NCI-H1436 (cell line): ENCODE results near the gene HCAR1.
"Not testable (repeated sequence)": the region's sequence is repeated elsewhere in the genome, so short reads cannot be mapped to it uniquely, and the experiment has no call there.

Experiments
- DNase-seq: peaks from one replicate; lab custom pipeline; 2025; lab: John Stamatoyannopoulos, UW

Gene HCAR1

DNA sequence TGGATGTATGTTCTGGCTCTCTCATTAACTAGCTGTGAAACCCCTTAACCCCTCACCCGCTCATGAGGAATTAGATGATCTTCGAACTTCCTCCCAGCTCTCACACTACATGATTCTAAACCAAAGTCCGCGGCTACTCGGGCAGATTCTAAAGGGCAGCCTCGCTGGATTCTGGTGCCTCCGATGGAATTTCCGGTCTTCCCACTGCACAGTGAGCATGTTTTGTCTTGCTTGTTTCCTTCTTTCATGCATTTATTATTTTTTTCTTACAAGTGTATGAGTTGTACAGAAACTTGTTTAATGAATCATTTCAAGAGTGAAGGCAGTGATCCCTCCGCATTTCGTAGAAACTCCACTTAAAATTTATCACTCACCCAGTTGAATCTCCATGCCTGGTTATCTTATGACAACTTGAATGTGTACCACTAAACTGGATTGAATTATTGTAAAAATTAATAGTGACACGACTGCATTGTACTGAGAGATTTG is 9.5 kb downstream of the HCAR1 start:
- DNase-seq, result no peak

DNA sequence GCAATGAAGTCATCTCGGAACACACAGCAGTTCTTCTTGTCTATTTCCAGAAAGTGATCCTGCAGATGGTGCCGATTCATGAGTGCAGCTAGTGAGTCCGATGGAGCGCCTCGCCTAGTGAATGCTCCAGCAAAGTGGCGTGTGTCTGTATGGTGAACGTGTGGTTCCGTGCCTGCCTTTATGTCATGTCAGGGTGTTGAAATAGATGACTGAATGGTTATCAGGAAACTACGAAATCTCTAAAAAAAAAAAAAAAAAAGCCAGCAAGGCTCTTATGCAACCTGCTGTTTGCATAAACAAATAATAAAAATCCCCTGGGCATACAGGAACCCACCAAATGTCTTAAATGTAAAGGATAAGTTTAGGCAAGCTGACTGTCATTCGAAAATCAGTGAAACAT is 14.0 kb downstream of the HCAR1 start, which contains the start of gene HCAR3:
Gene HCAR3 (minus strand): TSS at position 154 of the 400 bp plus-strand sequence. CDS start 74 bp downstream, at position 80.
- not testable (repeated sequence) for DNase-seq

GRCh38 chr12:122715211-122715610 is 15.4 kb downstream of the HCAR1 start:
- DNase-seq, result not testable (repeated sequence)

DNA sequence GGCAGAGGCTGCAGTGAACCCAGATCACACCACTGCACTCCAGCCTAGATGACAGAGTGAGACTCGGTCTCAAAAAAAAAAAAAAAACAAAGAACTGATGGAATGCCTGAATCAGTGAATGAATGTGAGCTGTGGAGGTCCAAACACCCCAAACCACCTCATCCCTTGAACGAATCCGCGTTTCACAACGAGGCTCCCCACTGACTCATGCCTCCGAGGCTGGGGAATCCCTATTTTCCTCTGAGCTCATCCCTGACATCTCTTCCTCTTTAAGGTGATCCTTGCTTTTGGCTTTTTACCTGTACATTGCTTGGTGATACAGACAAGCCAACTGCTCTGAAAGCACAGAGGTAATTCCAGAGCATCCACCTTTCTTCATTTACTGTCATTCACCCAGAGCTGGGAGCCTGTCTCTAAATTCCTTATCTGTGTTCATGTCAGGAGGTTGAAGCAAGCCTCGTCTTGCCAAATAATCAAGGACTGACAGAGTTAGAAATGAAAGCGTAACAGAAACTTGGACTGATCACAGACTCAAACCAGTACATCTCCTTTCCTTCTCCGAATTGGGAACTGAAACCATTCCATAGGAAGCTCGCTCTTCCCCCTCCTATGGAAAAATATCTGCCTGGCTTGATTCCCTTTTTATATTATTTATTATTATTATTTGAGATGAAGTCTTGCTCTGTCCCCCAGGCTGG is 17.0 kb downstream of the HCAR1 start:
- not testable (repeated sequence) for DNase-seq

GRCh38 chr12:122711266-122711665 is 19.4 kb downstream of the HCAR1 start:
- not testable (repeated sequence) for DNase-seq

DNA sequence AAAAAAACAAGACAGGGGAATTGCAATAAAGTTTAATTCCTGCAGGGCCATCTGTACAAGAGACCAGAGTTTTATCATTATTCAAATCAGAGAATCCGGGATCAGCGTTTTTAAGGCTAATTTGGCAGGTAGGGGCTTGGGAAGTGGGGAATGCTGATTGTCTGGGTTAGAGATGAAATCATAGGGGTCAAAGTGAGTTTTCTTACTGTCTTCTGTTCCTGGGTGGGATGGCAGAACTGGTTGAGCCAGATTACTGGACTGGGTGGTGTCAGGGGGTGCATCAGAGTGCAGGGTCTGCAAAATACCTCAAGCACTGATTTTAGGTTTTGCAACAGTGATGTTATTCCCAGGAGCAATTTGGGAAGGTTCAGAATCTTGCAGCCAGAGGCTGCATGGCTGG is 20.3 kb downstream of the HCAR1 start:
- not testable (repeated sequence) for DNase-seq

- DNase-seq, result not testable (repeated sequence)
Measured at GRCh38 chr12:122709287-122709686, 21.4 kb downstream of the HCAR1 start.

GRCh38 chr12:122703841-122704240 is 26.8 kb downstream of the HCAR1 start:
- not testable (repeated sequence) for DNase-seq

DNA sequence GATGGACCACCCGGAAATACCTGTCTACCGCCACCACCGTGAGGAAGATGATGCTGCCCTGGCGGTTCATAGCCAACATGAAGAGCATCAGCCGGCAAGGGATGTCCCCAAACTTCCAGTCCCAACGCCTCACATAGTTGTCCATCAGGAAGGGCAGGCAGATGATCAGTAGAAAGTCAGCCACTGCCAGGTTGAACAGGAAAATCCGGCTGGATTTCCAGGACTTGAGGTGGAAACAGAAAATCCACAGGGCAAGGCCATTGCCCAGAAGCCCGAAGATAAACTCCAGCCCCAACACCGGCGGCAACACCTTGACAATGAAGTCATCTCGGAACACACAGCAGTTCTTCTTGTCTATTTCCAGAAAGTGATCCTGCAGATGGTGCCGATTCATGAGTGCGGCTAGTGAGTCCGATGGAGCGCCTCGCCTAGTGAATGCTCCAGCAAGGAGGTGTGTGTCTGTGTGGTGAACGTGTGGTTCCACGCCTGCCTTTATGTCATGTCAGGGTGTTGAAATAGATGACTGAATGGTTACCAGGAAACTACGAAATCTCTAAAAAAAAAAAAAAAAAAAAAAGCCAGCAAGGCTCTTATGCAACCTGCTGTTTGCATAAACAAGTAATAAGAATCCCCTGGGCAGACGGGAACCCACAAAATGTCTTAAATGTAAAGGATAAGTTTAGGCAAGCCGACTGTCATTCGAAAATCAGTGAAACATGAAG is 27.6 kb downstream of the HCAR1 start, which contains the start of gene HCAR2:
Gene HCAR2 (minus strand): TSS at position 468 of the 722 bp plus-strand sequence. CDS start 74 bp downstream, at position 394.
- not testable (repeated sequence) for DNase-seq

DNA sequence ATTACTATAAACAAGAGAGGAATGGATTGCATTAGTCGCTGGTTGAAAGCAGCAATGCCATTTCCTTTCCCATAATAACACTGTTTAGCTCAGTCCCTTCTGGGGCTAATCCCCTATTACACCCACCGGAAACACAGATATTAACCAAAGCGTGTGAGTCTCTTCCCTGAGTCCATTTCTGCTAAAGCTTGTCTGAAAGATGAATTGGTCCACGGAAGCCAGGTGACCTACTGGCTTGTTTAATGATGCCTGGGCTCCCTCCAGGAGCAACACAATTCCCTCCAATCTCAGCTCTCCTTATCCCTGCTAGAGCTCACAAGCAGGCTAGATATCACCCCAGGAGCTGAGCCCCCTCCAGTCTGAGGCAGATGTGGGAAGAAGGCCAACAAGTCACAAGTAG is 29.2 kb downstream of the HCAR1 start:
- not testable (repeated sequence) for DNase-seq

DNA sequence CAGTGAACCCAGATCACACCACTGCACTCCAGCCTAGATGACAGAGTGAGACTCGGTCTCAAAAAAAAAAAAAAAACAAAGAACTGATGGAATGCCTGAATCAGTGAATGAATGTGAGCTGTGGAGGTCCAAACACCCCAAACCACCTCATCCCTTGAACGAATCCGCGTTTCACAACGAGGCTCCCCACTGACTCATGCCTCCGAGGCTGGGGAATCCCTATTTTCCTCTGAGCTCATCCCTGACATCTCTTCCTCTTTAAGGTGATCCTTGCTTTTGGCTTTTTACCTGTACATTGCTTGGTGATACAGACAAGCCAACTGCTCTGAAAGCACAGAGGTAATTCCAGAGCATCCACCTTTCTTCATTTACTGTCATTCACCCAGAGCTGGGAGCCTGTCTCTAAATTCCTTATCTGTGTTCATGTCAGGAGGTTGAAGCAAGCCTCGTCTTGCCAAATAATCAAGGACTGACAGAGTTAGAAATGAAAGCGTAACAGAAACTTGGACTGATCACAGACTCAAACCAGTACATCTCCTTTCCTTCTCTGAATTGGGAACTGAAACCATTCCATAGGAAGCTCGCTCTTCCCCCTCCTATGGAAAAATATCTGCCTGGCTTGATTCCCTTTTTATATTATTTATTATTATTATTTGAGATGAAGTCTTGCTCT is 30.5 kb downstream of the HCAR1 start:
- DNase-seq, result not testable (repeated sequence)

DNA sequence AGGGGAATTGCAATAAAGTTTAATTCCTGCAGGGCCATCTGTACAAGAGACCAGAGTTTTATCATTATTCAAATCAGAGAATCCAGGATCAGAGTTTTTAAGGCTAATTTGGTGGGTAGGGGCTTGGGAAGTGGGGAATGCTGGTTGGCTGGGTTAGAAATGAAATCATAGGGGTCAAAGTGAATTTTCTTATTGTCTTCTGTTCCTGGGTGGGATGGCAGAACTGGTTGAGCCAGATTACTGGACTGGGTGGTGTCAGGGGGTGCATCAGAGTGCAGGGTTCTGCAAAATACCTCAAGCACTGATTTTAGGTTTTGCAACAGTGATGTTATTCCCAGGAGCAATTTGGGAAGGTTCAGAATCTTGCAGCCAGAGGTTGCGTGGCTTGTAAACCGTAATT is 33.7 kb downstream of the HCAR1 start:
- not testable (repeated sequence) for DNase-seq

DNA sequence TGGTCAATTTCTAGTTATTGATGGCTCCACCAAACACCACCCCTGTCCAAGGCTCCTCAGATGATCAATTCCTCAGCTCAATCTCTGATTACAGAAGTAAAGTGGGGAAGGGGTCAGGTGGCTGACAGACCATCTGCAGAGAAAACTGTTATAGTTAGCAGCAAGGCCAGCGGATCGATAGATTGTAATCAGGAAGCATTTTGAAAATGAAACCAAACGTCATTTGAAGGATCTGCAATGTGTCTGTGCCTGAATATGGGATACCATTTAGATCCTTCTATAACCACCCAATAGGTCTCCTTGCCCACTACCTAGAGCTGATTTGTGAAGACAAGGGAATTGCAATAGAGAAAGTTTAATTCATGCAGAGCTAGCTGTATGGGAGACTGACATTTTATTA is 39.1 kb downstream of the HCAR1 start:
- no peak for DNase-seq

DNA sequence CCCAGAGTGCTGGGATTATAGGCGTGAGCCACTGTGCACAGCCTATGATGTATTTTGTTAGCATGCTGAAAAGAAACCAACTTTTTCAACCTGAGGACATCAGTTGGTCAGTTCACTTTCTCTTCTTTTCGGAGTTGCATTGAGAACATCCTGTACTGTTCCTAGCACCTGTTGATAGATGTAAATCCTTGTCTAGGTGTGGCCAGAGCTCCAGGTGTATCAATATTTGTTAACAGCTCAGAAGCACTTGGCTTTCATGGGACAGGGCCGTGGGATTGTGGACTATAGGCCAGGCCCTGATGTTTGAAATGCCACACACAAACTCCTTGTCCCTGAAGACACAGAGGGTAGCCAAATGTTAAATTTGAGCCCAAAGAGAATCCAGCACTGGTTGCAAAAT is 42.4 kb downstream of the HCAR1 start:
- DNase-seq, result no peak

- peak; percentile 1 for DNase-seq
Measured at GRCh38 chr12:122687086-122687485, 43.6 kb downstream of the HCAR1 start.

- no peak for DNase-seq
Measured at GRCh38 chr12:122686538-122686937, 44.1 kb downstream of the HCAR1 start.

DNA sequence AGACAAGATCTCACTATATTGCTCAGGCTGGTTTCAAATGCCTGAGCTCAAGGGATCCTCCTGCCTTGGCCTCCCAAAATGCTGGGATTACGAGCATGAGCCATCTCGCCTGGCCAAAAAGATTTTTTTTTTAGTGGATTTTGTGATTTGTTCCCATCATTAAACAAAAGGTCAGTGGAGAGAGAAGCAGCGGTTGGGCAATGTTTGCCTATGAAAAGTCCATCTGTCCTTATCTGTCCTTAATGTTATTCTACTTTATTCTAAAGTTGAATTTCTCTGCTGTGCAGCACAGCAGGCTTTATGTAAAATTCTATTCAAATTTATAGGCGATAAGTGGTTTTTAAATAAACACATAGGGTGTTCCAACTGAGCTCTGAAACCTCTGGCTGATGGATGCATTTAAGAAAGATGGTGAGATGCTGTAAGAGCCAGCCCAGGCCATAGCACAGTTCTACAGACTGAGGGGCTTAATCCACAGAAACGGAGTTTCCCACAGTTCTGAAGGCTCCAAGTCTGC is 46.3 kb downstream of the HCAR1 start:
- DNase-seq, result no peak

- DNase-seq, result no peak
Measured at GRCh38 chr12:122681814-122682213, 48.8 kb downstream of the HCAR1 start.

DNA sequence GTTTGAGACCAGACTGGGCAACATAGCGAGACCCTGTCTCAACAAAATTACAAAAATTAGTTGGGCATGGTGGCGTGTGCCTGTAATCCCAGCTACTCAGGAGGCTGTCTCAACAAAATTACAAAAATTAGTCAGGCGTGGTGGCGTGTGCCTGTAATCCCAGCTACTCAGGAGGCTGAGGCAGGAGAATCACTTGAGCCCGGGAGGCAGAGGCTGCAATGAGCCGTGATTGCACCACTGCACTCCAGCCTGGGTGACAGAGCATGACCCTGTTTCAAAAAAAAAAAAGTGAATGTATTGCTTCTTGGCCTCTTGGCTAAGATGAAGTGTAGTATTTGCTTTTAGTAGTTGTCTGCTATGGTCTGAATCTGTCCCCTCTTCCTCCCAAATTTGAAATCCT is 49.7 kb downstream of the HCAR1 start:
- not testable (repeated sequence) for DNase-seq

DNA sequence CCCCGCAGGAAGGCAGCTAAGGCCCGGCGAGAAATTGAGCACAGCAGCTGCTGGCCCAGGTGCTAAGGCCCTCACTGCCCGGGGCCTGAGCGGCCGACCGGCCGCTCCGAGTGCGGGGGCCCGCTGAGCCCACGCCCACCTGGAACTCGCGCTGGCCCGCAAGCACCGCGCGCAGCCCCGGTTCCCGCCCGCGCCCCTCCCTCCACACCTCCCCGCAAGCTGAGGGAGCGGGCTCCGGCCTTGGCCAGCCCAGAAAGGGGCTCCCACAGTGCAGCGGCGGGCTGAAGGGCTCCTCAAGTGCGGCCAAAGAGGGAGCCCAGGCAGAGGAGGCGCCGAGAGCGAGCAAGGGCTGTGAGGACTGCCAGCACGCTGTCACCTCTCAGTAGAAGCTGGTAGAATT is 53.9 kb downstream of the HCAR1 start:
- not testable (repeated sequence) for DNase-seq
